Type B pancreatic cell (in vitro differentiated cells): ENCODE results near the gene NTM. TPM values are rescaled to one million over a fixed set of nuclear protein-coding genes. Genes with fewer than 3 reads are reported as not detected.
A peak's percentile ranks its signal among the peaks of the same experiment; 100 is the strongest.

ENCODE experiments used
- DNase-seq: peaks from one replicate; pipeline ENCODE4 v3.0.0; 2021; ENCODE audit warnings: mixed read lengths; ENCODE audit not compliant: unreplicated experiment; ENCODE audit errors: extremely low spot score
- H3K27ac Mint-ChIP-seq: 2 replicates; pipeline ENCODE4 v1.8.0; 2021; ENCODE audit warnings: mild to moderate bottlenecking, mixed read lengths
- H3K27me3 Mint-ChIP-seq: 2 replicates; pipeline ENCODE4 v1.8.0; 2021; ENCODE audit warnings: mixed read lengths
- H3K36me3 Mint-ChIP-seq: 2 replicates; pipeline ENCODE4 v1.8.0; 2021; ENCODE audit warnings: mixed read lengths
- H3K4me1 Mint-ChIP-seq: one replicate; pipeline ENCODE4 v1.8.0; 2021; ENCODE audit warnings: mixed read lengths; ENCODE audit not compliant: unreplicated experiment
- H3K4me3 Mint-ChIP-seq: 2 replicates; pipeline ENCODE4 v1.8.0; 2021; ENCODE audit warnings: mild to moderate bottlenecking, mixed read lengths
- H3K9me3 Mint-ChIP-seq: 2 replicates; pipeline ENCODE4 v1.8.0; 2021; ENCODE audit warnings: mixed read lengths
- CTCF ChIP-seq: fragments of 200-600 bp; sonication (generic); conservative IDR thresholded peaks from 2 replicates; pipeline ENCODE4 v1.5.0; 2021; ENCODE audit warnings: antibody characterized with exemption, mild to moderate bottlenecking
- total RNA-seq: library from RNA; stranded (reverse); gene quantifications from 2 replicates; pipeline ENCODE4 v1.2.1, GENCODE V29; 2021; ENCODE audit warnings: low replicate concordance

NTM gene
- total RNA-seq, 1 donor from 2014 or later: 19.2 TPM

GRCh38 chr11:131581046-131581445 lies 210.6 kb downstream of the NTM start:
- no peak for TF ChIP-seq CTCF
- H3K27me3 Mint-ChIP-seq: peaks cover 36% of the 10 kb centered on the region
- H3K27ac Mint-ChIP-seq: no peak overlapping the region
- no peaks in the 10 kb centered on the region for H3K9me3 Mint-ChIP-seq
- H3K4me1 Mint-ChIP-seq: peaks cover 41% of the 10 kb centered on the region
- no peak overlapping the region for H3K4me3 Mint-ChIP-seq
- no peaks in the 10 kb centered on the region for H3K36me3 Mint-ChIP-seq
- no peak for DNase-seq

- DNase-seq: no peak
- H3K36me3 Mint-ChIP-seq: no peaks in the 10 kb centered on the region
- no peaks in the 10 kb centered on the region for H3K9me3 Mint-ChIP-seq
- H3K4me1 Mint-ChIP-seq: peaks cover 41% of the 10 kb centered on the region
- TF ChIP-seq CTCF: no peak
- no peak overlapping the region for H3K4me3 Mint-ChIP-seq
- no peak overlapping the region for H3K27ac Mint-ChIP-seq
- peaks cover 31% of the 10 kb centered on the region for H3K27me3 Mint-ChIP-seq
Measured at GRCh38 chr11:131582021-131582525, 211.7 kb downstream of the NTM start.

- DNase-seq: no peak
- H3K9me3 Mint-ChIP-seq: no peaks in the 10 kb centered on the region
- H3K36me3 Mint-ChIP-seq: no peaks in the 10 kb centered on the region
- peaks cover 27% of the 10 kb centered on the region for H3K27me3 Mint-ChIP-seq
- H3K4me3 Mint-ChIP-seq: no peak overlapping the region
- TF ChIP-seq CTCF: no peak
- H3K27ac Mint-ChIP-seq: no peak overlapping the region
- peaks cover 41% of the 10 kb centered on the region for H3K4me1 Mint-ChIP-seq
Measured at GRCh38 chr11:131583421-131583820, 213.0 kb downstream of the NTM start.

- Mint-ChIP-seq H3K27ac (no peak overlapping the region), H3K4me3 (no peak overlapping the region), H3K27me3 (peaks cover 27% of the 10 kb centered on the region), H3K4me1 (peaks cover 43% of the 10 kb centered on the region), H3K36me3 (no peaks in the 10 kb centered on the region), H3K9me3 (no peaks in the 10 kb centered on the region)
- TF ChIP-seq CTCF: no peak
- DNase-seq: no peak
Measured at GRCh38 chr11:131583938-131584337, 213.5 kb downstream of the NTM start.

GRCh38 chr11:131584785-131585592 lies 214.6 kb downstream of the NTM start:
- peak; percentile 72 for TF ChIP-seq CTCF
- Mint-ChIP-seq H3K27ac (no peak overlapping the region), H3K4me1 (peaks cover 36% of the 10 kb centered on the region), H3K4me3 (no peak overlapping the region), H3K9me3 (no peaks in the 10 kb centered on the region), H3K27me3 (peaks cover 30% of the 10 kb centered on the region), H3K36me3 (no peaks in the 10 kb centered on the region)
- no peak for DNase-seq
